GM19324 (cell line): Measurements from ENCODE around the gene TLE2.
"Not testable (repeated sequence)": the region's sequence is repeated elsewhere in the genome, so short reads cannot be mapped to it uniquely, and the experiment has no call there.

Source experiments
- ATAC-seq: cut with Tn5 transposase; IDR thresholded peaks from one replicate; pipeline ENCODE4 v1.9.1; 2021; ENCODE audit warnings: mild to moderate bottlenecking, moderate library complexity; ENCODE audit not compliant: unreplicated experiment, low FRiP score

TLE2 gene

GRCh38 chr19:3015126-3016057, 13.7 kb downstream of the TLE2 start:
- ATAC-seq: no peak

GRCh38 chr19:3014135-3014534, 14.9 kb downstream of the TLE2 start:
- no peak for ATAC-seq

GRCh38 chr19:3013263-3013725, 15.8 kb downstream of the TLE2 start:
- no peak for ATAC-seq

GRCh38 chr19:3012621-3013262, 16.3 kb downstream of the TLE2 start:
- ATAC-seq: no peak

- not testable (repeated sequence) for ATAC-seq
Observed at GRCh38 chr19:3012059-3012458, 17.0 kb downstream of the TLE2 start.

- no peak for ATAC-seq
Observed at GRCh38 chr19:3010871-3011270, 18.2 kb downstream of the TLE2 start.

GRCh38 chr19:3008994-3009393, 20.1 kb downstream of the TLE2 start:
- ATAC-seq: no peak

- ATAC-seq: no peak
Observed at GRCh38 chr19:3007975-3008374, 21.1 kb downstream of the TLE2 start.

GRCh38 chr19:3006075-3006767, 22.9 kb downstream of the TLE2 start:
- ATAC-seq: no peak

GRCh38 chr19:3005345-3005744, 23.7 kb downstream of the TLE2 start:
- no peak for ATAC-seq

- no peak for ATAC-seq
Observed at GRCh38 chr19:3004522-3004921, 24.6 kb downstream of the TLE2 start.

GRCh38 chr19:3003046-3003445, 26.0 kb downstream of the TLE2 start:
- no peak for ATAC-seq

GRCh38 chr19:3001235-3001800, 27.8 kb downstream of the TLE2 start:
- no peak for ATAC-seq

- ATAC-seq: no peak
Observed at GRCh38 chr19:2998642-2999041, 30.4 kb downstream of the TLE2 start.

- ATAC-seq: no peak
Observed at GRCh38 chr19:2997720-2998119, 31.4 kb downstream of the TLE2 start.

- ATAC-seq: no peak
Observed at GRCh38 chr19:2994588-2995131, 34.4 kb downstream of the TLE2 start.

- ATAC-seq: no peak
Observed at GRCh38 chr19:2993579-2993978, 35.5 kb downstream of the TLE2 start.

GRCh38 chr19:2992958-2993357, 36.1 kb downstream of the TLE2 start:
- ATAC-seq: no peak

GRCh38 chr19:2992333-2992732, 36.7 kb downstream of the TLE2 start:
- not testable (repeated sequence) for ATAC-seq

- no peak for ATAC-seq
Observed at GRCh38 chr19:2989236-2989946, 39.7 kb downstream of the TLE2 start.
